Mesenchymal stem cell (in vitro differentiated cells and primary cell): ENCODE measurements around the gene ABCA12. TPM values are rescaled to one million over a fixed set of nuclear protein-coding genes. Genes with fewer than 3 reads are reported as not detected.

Experiments used
- DNase-seq: peaks from one replicate; pipeline ENCODE4 v3.0.0-alpha.2; 2013
- H2AFZ ChIP-seq: one replicate; pipeline ENCODE4 v1.6.1; 2013; ENCODE audit warnings: low read depth, mild to moderate bottlenecking, control low read depth, inconsistent platforms, low read length, moderate library complexity
- H2AK5ac ChIP-seq: 2 replicates; pipeline ENCODE4 v1.6.1; 2013; ENCODE audit warnings: low read length, moderate library complexity, mild to moderate bottlenecking, inconsistent platforms; ENCODE audit not compliant: severe bottlenecking
- H2BK120ac ChIP-seq: one replicate; pipeline ENCODE4 v1.6.1; 2013; ENCODE audit warnings: low read depth, mild to moderate bottlenecking, inconsistent platforms, low read length, moderate library complexity
- H2BK12ac ChIP-seq, 2 experiments: one replicate each; pipeline ENCODE4 v1.6.1; 2013; ENCODE audit warnings: inconsistent platforms in 2 of 2, low read length in 2 of 2, mild to moderate bottlenecking in 2 of 2, moderate library complexity in 2 of 2, control low read depth in 1 of 2
- H2BK15ac ChIP-seq: one replicate; pipeline ENCODE4 v1.6.1; 2013; ENCODE audit warnings: mild to moderate bottlenecking, low read depth, inconsistent platforms; ENCODE audit not compliant: poor library complexity, severe bottlenecking
- H2BK5ac ChIP-seq: 2 replicates; pipeline ENCODE4 v1.6.1; 2013; ENCODE audit warnings: low read depth, mild to moderate bottlenecking, low read length, control low read depth, inconsistent platforms; ENCODE audit not compliant: poor library complexity, severe bottlenecking
- H3K14ac ChIP-seq, 2 experiments: one replicate each; pipeline ENCODE4 v1.6.1; 2013; ENCODE audit warnings: inconsistent platforms in 2 of 2, low read length in 2 of 2, control low read depth in 1 of 2, mild to moderate bottlenecking in 1 of 2, moderate library complexity in 1 of 2
- H3K18ac ChIP-seq, 2 experiments: one replicate each; pipeline ENCODE4 v1.6.1; 2013; ENCODE audit warnings: inconsistent platforms in 2 of 2, low read length in 2 of 2, control low read depth in 1 of 2, low read depth in 1 of 2, mild to moderate bottlenecking in 1 of 2
- H3K23ac ChIP-seq, 2 experiments: one replicate each; pipeline ENCODE4 v1.6.1; 2013; ENCODE audit warnings: inconsistent platforms in 2 of 2, low read length in 2 of 2, mild to moderate bottlenecking in 2 of 2, moderate library complexity in 2 of 2, control low read depth in 1 of 2
- H3K27ac ChIP-seq: 2 replicates; pipeline ENCODE4 v1.5.1; 2013; ENCODE audit warnings: mild to moderate bottlenecking, moderate library complexity, low read length, control low read depth, inconsistent platforms; ENCODE audit not compliant: poor library complexity, severe bottlenecking
- H3K27me3 ChIP-seq, 2 experiments: 2 replicates each; pipeline versions ENCODE4 v1.6.1 to v1.7.0; 2013; ENCODE audit warnings: low read length in 2 of 2, mild to moderate bottlenecking in 2 of 2, moderate library complexity in 2 of 2, control low read depth in 1 of 2, inconsistent platforms in 1 of 2; ENCODE audit not compliant: control insufficient read depth in 1 of 2, insufficient read depth in 1 of 2
- H3K36me3 ChIP-seq, 2 experiments: 2 replicates each; pipeline versions ENCODE4 v1.6.1 to v1.7.0; 2013; ENCODE audit warnings: low read length in 2 of 2, control low read depth in 1 of 2, inconsistent platforms in 1 of 2, low read depth in 1 of 2, mild to moderate bottlenecking in 1 of 2; ENCODE audit not compliant: insufficient read depth in 2 of 2, control insufficient read depth in 1 of 2
- H3K4ac ChIP-seq, 2 experiments: one replicate each; pipeline ENCODE4 v1.6.1; 2013; ENCODE audit warnings: inconsistent platforms in 2 of 2, low read length in 2 of 2, mild to moderate bottlenecking in 2 of 2, moderate library complexity in 2 of 2, control low read depth in 1 of 2, low read depth in 1 of 2
- H3K4me1 ChIP-seq: 2 replicates; pipeline ENCODE4 v1.6.1; 2013; ENCODE audit warnings: low read depth, low read length, control low read depth; ENCODE audit not compliant: control insufficient read depth, insufficient read depth
- H3K4me2 ChIP-seq: 2 replicates; pipeline ENCODE4 v1.6.1; 2013; ENCODE audit warnings: low read length, mild to moderate bottlenecking, inconsistent platforms; ENCODE audit not compliant: poor library complexity, severe bottlenecking
- H3K4me3 ChIP-seq, 2 experiments: 2 replicates each; pipeline versions ENCODE4 v1.5.1 to v1.7.0; 2013; ENCODE audit warnings: low read length in 2 of 2, mild to moderate bottlenecking in 2 of 2, control low read depth in 1 of 2, low read depth in 1 of 2; ENCODE audit not compliant: insufficient read depth in 1 of 2
- H3K79me1 ChIP-seq: replicated peaks from 2 replicates; pipeline ENCODE4 v1.6.1; 2013; ENCODE audit warnings: mild to moderate bottlenecking, control low read depth, low read length, inconsistent platforms; ENCODE audit not compliant: poor library complexity, severe bottlenecking
- H3K9ac ChIP-seq: 2 replicates; pipeline ENCODE4 v1.7.0; 2013; ENCODE audit warnings: mild to moderate bottlenecking, low read length, moderate library complexity
- H3K9me3 ChIP-seq: 2 replicates; pipeline ENCODE4 v1.7.0; 2013; ENCODE audit warnings: mild to moderate bottlenecking, low read length; ENCODE audit not compliant: control insufficient read depth
- H4K8ac ChIP-seq: one replicate; pipeline ENCODE4 v1.6.1; 2013; ENCODE audit warnings: inconsistent platforms, mild to moderate bottlenecking, low read length, moderate library complexity
- H4K91ac ChIP-seq: one replicate; pipeline ENCODE4 v1.6.1; 2013; ENCODE audit warnings: mild to moderate bottlenecking, low read length, inconsistent platforms
- WGBS: methylation state at CpG from one replicate; pipeline ENCODE4 v1.1.7; 2013; ENCODE audit warnings: mixed read lengths; 5-methylcytosine and 5-hydroxymethylcytosine counted together
- polyA plus RNA-seq, 2 experiments: library from polyadenylated mRNA; stranded (reverse); fragments of 200-250 nt; gene quantifications; one replicate each; pipeline ENCODE4 v1.2.3, GENCODE V29; 2013

Gene ABCA12, protein sequence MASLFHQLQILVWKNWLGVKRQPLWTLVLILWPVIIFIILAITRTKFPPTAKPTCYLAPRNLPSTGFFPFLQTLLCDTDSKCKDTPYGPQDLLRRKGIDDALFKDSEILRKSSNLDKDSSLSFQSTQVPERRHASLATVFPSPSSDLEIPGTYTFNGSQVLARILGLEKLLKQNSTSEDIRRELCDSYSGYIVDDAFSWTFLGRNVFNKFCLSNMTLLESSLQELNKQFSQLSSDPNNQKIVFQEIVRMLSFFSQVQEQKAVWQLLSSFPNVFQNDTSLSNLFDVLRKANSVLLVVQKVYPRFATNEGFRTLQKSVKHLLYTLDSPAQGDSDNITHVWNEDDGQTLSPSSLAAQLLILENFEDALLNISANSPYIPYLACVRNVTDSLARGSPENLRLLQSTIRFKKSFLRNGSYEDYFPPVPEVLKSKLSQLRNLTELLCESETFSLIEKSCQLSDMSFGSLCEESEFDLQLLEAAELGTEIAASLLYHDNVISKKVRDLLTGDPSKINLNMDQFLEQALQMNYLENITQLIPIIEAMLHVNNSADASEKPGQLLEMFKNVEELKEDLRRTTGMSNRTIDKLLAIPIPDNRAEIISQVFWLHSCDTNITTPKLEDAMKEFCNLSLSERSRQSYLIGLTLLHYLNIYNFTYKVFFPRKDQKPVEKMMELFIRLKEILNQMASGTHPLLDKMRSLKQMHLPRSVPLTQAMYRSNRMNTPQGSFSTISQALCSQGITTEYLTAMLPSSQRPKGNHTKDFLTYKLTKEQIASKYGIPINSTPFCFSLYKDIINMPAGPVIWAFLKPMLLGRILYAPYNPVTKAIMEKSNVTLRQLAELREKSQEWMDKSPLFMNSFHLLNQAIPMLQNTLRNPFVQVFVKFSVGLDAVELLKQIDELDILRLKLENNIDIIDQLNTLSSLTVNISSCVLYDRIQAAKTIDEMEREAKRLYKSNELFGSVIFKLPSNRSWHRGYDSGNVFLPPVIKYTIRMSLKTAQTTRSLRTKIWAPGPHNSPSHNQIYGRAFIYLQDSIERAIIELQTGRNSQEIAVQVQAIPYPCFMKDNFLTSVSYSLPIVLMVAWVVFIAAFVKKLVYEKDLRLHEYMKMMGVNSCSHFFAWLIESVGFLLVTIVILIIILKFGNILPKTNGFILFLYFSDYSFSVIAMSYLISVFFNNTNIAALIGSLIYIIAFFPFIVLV (N-terminal part only)
- polyA plus RNA-seq (2013, experiment 1 of 2), result 0.01 TPM
- polyA plus RNA-seq (2013, experiment 2 of 2), result 0.03 TPM

DNA sequence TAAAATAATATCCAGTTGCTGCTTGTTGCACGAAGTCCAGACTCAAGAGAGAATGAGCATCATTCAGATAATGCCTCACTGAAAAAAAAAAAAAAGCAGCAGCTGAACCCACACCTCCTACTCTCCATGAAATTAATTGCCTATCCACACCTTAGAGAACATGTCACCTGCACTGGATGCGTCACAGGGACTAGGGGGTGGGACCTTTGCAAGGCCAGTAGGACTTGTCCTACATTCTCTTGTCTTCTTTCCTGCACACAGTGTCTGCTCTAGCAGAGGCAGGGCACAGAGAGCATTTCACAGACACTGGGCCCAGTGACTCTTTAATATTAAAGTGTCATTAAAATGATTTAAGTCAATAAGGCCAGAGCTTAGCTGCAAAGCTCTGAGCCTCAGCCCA, at the start of gene ABCA12:
Gene ABCA12, minus strand, starts transcription at position 148 of the 400 bp plus-strand sequence. CDS start 418 bp downstream, outside the sequence.
- Histone ChIP-seq H2BK15ac (no peak within 1 kb of the TSS), H3K23ac (no peak within 1 kb of the TSS), H3K4me2 (peak within 1 kb of the TSS; percentile 18), H2BK120ac (no peak within 1 kb of the TSS), H3K79me1 (no peaks in the 10 kb centered on the region), H3K36me3 (no peaks in the 10 kb centered on the region), H4K91ac (no peak within 1 kb of the TSS), H3K4ac (peak within 1 kb of the TSS in 1 of 2 experiments; percentile 15), H3K27me3 (no peaks in the 10 kb centered on the region), H2AFZ (no peak within 1 kb of the TSS), H2BK5ac (peak within 1 kb of the TSS; percentile 5), H3K9me3 (no peaks in the 10 kb centered on the region), H3K4me1 (peaks cover 4% of the 10 kb centered on the region), H3K18ac (peak within 1 kb of the TSS in 1 of 2 experiments; percentile 21), H3K4me3 (no peak within 1 kb of the TSS), H4K8ac (no peak within 1 kb of the TSS), H2BK12ac (peak within 1 kb of the TSS in 1 of 2 experiments; percentile 89), H3K27ac (peak within 1 kb of the TSS; percentile 78), H2AK5ac (peak within 1 kb of the TSS; percentile 68), H3K14ac (no peak within 1 kb of the TSS), H3K9ac (peak within 1 kb of the TSS; percentile 58)
- DNase-seq, result no peak
- WGBS, result 85% methylated on average over 2 of the region's 2 CpGs

DNA sequence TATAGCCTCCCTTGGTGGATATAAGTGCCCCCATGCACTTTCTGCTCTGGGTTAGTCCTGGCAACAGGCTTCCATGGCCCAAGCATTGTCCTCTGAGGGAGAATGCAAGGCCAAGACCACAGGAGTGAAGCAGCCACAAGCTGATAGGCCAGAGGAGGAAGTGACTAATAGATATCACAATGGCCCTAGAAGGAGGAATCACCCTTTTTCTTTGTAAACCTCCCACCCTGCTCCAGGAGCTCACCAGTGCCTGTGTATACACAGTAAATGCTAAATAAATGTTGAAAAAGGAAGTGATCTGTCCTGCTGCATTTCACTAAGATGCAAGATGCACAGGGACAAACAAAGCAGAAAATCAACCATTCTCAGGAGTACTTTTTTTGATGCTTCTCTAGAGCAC, 49.7 kb upstream of the ABCA12 start:
- no peaks in the 10 kb centered on the region for H3K9me3 ChIP-seq

DNA sequence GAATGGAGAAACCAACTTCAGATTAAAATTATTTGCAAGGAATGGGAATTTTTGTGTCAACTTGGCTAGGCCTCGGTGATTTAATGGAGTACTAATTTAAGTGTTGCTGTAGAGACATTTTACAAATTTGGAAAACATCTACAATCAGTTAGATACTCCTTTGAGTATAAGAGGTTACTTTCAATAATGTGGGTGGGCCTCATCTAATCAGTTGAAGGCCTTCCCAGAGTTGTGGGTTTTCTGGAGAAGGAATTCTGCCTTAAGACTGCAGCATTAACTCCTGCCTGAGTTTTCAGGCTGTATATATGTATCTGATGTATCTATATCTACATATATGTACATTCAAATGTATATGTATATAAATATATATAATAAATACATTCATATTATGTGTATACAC, 47.6 kb upstream of the ABCA12 start:
- H2BK120ac ChIP-seq, result no peak overlapping the region
- no peaks in the 10 kb centered on the region for H3K4me1 ChIP-seq
- H2AFZ ChIP-seq, result no peak overlapping the region
- H2AK5ac ChIP-seq, result no peak overlapping the region
- H2BK12ac ChIP-seq, result no peak overlapping the region
- no peak overlapping the region for H3K23ac ChIP-seq
- no peak overlapping the region for H2BK15ac ChIP-seq
- peaks cover 3% of the 10 kb centered on the region for H3K9me3 ChIP-seq
- no peaks in the 10 kb centered on the region for H3K27me3 ChIP-seq
- no peak overlapping the region for H3K27ac ChIP-seq
- no peaks in the 10 kb centered on the region for H3K36me3 ChIP-seq
- no peak overlapping the region for H3K4ac ChIP-seq
- H3K14ac ChIP-seq, result no peak overlapping the region
- WGBS, result no CpG with 5 or more reads among the region's 1 CpG
- DNase-seq, result no peak
- no peaks in the 10 kb centered on the region for H3K79me1 ChIP-seq
- no peak overlapping the region for H2BK5ac ChIP-seq
- no peak overlapping the region for H3K4me3 ChIP-seq
- H3K18ac ChIP-seq, result no peak overlapping the region
- no peak overlapping the region for H4K91ac ChIP-seq
- H3K9ac ChIP-seq, result no peak overlapping the region
- H4K8ac ChIP-seq, result no peak overlapping the region
- H3K4me2 ChIP-seq, result no peak overlapping the region

More for the DNA sequence above, 49.7 kb upstream of the ABCA12 start:
- Histone ChIP-seq H4K91ac (no peak overlapping the region), H3K23ac (no peak overlapping the region), H3K18ac (no peak overlapping the region), H2AK5ac (no peak overlapping the region), H3K27ac (no peak overlapping the region), H2BK5ac (no peak overlapping the region), H3K36me3 (no peaks in the 10 kb centered on the region), H3K4me1 (no peaks in the 10 kb centered on the region), H3K27me3 (no peaks in the 10 kb centered on the region), H2BK15ac (no peak overlapping the region), H4K8ac (no peak overlapping the region), H3K4ac (no peak overlapping the region), H2AFZ (no peak overlapping the region), H3K79me1 (no peaks in the 10 kb centered on the region), H3K4me3 (no peak overlapping the region), H2BK12ac (no peak overlapping the region), H3K4me2 (no peak overlapping the region), H3K14ac (no peak overlapping the region), H2BK120ac (no peak overlapping the region), H3K9ac (no peak overlapping the region)
- DNase-seq, result no peak
